Measurements from ENCODE around the gene CYP2A6. TPM values are rescaled to one million over a fixed set of nuclear protein-coding genes. Genes with fewer than 3 reads are reported as not detected.
"Not testable (repeated sequence)": the region's sequence is repeated elsewhere in the genome, so short reads cannot be mapped to it uniquely, and the experiment has no call there.

CYP2A6 gene
- polyA plus RNA-seq, 1 of the 3 experiments (the other 2 are of a cell fraction) = not detected

DNA sequence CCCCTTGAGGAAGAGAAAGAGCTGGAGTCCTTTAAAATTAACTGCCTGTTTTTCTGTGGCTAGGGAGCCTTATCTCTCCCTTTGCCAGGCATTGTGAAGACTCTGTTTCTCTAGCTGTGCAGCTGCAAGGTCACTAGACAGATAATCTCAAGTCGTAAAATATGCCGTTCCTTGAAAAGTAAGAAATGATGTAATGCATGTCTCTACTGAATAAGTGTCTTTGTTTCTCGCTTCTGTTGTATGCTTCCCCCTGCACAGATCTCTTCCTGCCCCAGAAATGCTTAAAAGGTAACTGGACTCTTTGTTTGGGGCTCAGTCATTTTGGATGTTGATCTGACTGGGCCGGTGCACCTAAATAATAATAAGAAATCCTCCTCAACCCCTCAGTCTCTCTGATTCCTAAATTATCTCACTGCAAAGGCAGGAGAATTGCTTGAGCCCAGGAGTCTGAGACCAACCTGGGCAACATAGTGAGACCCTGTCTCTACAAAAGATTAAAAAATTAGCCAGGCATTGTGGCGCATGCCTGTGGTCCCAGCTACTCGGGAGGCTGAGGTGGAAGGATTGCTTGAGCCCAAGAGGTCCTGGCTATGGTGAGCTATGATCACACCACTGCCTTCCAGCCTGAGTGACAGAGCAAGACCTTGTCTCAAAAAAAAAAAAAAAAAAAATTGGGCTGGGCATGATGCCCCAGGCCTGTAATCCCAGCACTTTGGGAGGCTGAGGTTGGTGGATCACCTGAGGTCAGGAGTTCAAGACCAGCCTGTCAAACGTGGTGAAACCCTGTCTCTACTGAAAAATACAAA, 16.3 kb downstream of the CYP2A6 start:
- H3K4me1 ChIP-seq (ENCODE audit: control insufficient read depth in 1 of 2, insufficient read depth in 2 of 2, low read depth in 1 of 2, low read length in 1 of 2); H3K79me2 ChIP-seq (ENCODE audit: insufficient read depth); H3K9ac ChIP-seq; H3K4me2 ChIP-seq; H3K9me3 ChIP-seq; H2AFZ ChIP-seq (ENCODE audit: low read depth); H4K20me1 ChIP-seq (ENCODE audit: insufficient read depth); H3K9me2 ChIP-seq; H3K4me3 ChIP-seq (ENCODE audit: low read depth in 2 of 2, low read length in 1 of 2); H3F3A ChIP-seq (replicated peaks; ENCODE audit: insufficient read depth); H3K27me3 ChIP-seq (ENCODE audit: insufficient read depth); H3K27ac ChIP-seq (ENCODE audit: low read depth in 2 of 2, low read length in 1 of 2); POLR2A ChIA-PET; DNase-seq: not testable (repeated sequence)
- CTCF ChIA-PET = interaction anchor here (2.0 kb wide), 1 partner anchor 15 kb away, joined by 4 read pairs; no protein-coding TSS in a partner anchor
- 74% methylated on average over 7 of the region's 7 CpGs for WGBS (ENCODE audit: low lambda C conversion rate)
- peaks cover 0 to 12% of the 10 kb centered on the region in 2 experiments for H3K36me3 ChIP-seq (replicated peaks in 1 of 2; ENCODE audit: control insufficient read depth in 1 of 2, insufficient read depth in 2 of 2, low read length in 1 of 2)

DNA sequence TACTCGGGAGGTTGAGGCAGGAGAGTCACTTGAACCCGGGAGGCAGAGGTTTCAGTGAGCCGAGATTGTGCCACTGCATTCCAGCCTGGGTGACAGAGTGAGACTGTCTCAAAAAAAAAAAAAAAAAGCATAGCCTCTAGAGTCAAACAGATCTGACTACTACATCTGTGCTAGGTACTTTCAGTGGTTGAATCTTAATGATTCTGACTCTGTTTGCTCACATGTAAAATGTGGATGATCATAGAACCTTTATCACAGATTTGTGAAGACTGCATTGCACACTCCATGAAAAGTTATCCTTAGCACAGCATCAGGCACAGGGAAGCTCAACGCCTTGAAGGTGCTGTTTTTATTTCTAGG, 17.8 kb downstream of the CYP2A6 start:
- H3K9ac ChIP-seq; H2AFZ ChIP-seq (ENCODE audit: low read depth); H3K9me3 ChIP-seq; H3K27ac ChIP-seq (ENCODE audit: low read depth in 2 of 2, low read length in 1 of 2); H4K20me1 ChIP-seq (ENCODE audit: insufficient read depth); H3K27me3 ChIP-seq (ENCODE audit: insufficient read depth); DNase-seq; H3K79me2 ChIP-seq (ENCODE audit: insufficient read depth); H3K4me2 ChIP-seq; H3K4me1 ChIP-seq (ENCODE audit: control insufficient read depth in 1 of 2, insufficient read depth in 2 of 2, low read depth in 1 of 2, low read length in 1 of 2); H3K9me2 ChIP-seq; H3K4me3 ChIP-seq (ENCODE audit: low read depth in 2 of 2, low read length in 1 of 2); H3F3A ChIP-seq (replicated peaks; ENCODE audit: insufficient read depth); POLR2A ChIA-PET: not testable (repeated sequence)
- peaks cover 0 to 15% of the 10 kb centered on the region in 2 experiments for H3K36me3 ChIP-seq (replicated peaks in 1 of 2; ENCODE audit: control insufficient read depth in 1 of 2, insufficient read depth in 2 of 2, low read length in 1 of 2)
- CTCF ChIA-PET = interaction anchor here (2.0 kb wide), 1 partner anchor 13 kb away, joined by 4 read pairs; no protein-coding TSS in a partner anchor
- WGBS (ENCODE audit: low lambda C conversion rate) = 63% methylated on average over 4 of the region's 4 CpGs

DNA sequence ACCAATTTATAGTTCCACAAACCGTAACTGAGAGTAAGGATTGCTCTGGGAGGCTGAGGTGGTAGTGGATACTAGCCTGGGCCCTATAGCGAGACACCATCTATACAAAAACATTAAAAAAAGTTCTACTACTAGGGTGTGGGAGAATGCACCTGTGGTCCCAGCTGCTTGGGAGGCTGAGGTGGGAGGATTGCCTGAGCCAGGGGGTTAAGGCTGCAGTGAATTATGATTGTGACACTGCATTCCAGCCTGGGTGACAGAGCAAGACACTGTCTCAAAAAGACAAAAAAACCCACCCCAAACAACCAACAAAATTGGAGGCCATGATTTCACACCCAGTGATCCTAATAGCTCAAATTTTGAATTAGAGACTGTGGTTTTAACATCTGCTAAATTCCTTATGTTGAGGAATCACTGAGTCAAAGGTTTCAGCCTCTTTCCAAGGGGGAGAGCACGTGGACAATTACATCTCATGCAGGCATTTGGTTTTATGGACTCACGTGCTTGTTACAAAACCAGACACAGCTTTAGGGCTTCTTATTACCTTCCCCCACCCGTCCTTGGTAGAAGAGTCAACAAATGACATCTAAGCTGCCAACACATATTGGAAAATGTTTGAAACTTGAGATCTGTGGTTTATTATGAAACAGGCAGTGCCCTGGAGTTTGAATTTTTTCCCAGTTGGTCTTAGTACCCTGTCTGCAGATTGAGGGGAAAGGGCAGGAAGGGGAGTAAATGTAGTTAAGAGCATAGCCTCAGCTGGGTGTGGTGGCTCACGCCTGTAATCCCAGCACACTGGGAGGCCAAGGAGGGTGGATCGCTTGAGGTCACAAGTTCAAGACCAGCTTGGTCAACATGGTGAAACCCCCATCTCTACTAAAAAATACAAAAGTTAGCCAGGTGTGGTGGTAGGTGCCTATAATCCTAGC, 18.5 kb downstream of the CYP2A6 start:
- Histone ChIP-seq H3K4me3 (ENCODE audit: low read depth in 2 of 2, low read length in 1 of 2) (no peak overlapping the region), H4K20me1 (ENCODE audit: insufficient read depth) (no peaks in the 10 kb centered on the region), H3K9me2 (no peaks in the 10 kb centered on the region), H3K9ac (no peak overlapping the region), H3K27me3 (ENCODE audit: insufficient read depth) (no peaks in the 10 kb centered on the region), H3K36me3 (replicated peaks in 1 of 2; ENCODE audit: control insufficient read depth in 1 of 2, insufficient read depth in 2 of 2, low read length in 1 of 2) (peaks cover 3 to 21% of the 10 kb centered on the region in 2 experiments), H2AFZ (ENCODE audit: low read depth) (no peak overlapping the region), H3K4me2 (no peak overlapping the region), H3F3A (replicated peaks; ENCODE audit: insufficient read depth) (no peaks in the 10 kb centered on the region), H3K79me2 (ENCODE audit: insufficient read depth) (no peaks in the 10 kb centered on the region), H3K27ac (ENCODE audit: low read depth in 2 of 2, low read length in 1 of 2) (no peak overlapping the region), H3K4me1 (ENCODE audit: control insufficient read depth in 1 of 2, insufficient read depth in 2 of 2, low read depth in 1 of 2, low read length in 1 of 2) (no peaks in the 10 kb centered on the region), H3K9me3 (no peaks in the 10 kb centered on the region)
- WGBS (ENCODE audit: low lambda C conversion rate) = 74% methylated on average over 7 of the region's 7 CpGs
- ChIA-PET POLR2A (no interaction called here), CTCF (interaction anchor here (1.0 to 2.0 kb wide), 2 partner anchors 13 to 197 kb away, joined by 4 to 5 read pairs; no protein-coding TSS in a partner anchor)
- DNase-seq = no peak
- TF ChIP-seq FOXM1 (IDR thresholded peaks at IDR 0.05; ENCODE audit: low read depth) (no peak), MEF2A (IDR thresholded peaks at IDR 0.05; ENCODE audit: borderline replicate concordance, low read depth) (no peak), GATA2 (CRISPR knock-in tag; IDR thresholded peaks at IDR 0.05) (no peak), ELF1 (IDR thresholded peaks at IDR 0.05) (no peak), RCOR1 (IDR thresholded peaks at IDR 0.05; ENCODE audit: low read length) (no peak), MXI1 (IDR thresholded peaks at IDR 0.05; ENCODE audit: low read depth, low read length) (no peak), SIN3A (IDR thresholded peaks at IDR 0.05; ENCODE audit: borderline replicate concordance, low read depth, low read length) (no peak), TCF12 (IDR thresholded peaks at IDR 0.05) (no peak), FOSL2 (IDR thresholded peaks at IDR 0.05; ENCODE audit: borderline replicate concordance, low read depth) (no peak), JUND (IDR thresholded peaks at IDR 0.05) (no peak), POLR2AphosphoS5 (IDR thresholded peaks at IDR 0.05; ENCODE audit: low read depth, low read length) (no peak), FOXJ3 (CRISPR knock-in tag; IDR thresholded peaks at IDR 0.05) (no peak), YY1 (IDR thresholded peaks at IDR 0.05; ENCODE audit: low read depth) (no peak), CHD2 (IDR thresholded peaks at IDR 0.05; ENCODE audit: low read length, partially characterized antibody) (no peak), RAD21 (IDR thresholded peaks at IDR 0.05; ENCODE audit: low read length) (no peak)
- TF ChIP-seq, protein P1, sequence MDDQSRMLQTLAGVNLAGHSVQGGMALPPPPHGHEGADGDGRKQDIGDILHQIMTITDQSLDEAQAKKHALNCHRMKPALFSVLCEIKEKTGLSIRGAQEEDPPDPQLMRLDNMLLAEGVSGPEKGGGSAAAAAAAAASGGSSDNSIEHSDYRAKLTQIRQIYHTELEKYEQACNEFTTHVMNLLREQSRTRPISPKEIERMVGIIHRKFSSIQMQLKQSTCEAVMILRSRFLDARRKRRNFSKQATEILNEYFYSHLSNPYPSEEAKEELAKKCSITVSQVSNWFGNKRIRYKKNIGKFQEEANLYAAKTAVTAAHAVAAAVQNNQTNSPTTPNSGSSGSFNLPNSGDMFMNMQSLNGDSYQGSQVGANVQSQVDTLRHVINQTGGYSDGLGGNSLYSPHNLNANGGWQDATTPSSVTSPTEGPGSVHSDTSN (IDR thresholded peaks at IDR 0.05) = no peak
- TF ChIP-seq, protein P2, sequence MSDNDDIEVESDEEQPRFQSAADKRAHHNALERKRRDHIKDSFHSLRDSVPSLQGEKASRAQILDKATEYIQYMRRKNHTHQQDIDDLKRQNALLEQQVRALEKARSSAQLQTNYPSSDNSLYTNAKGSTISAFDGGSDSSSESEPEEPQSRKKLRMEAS (IDR thresholded peaks at IDR 0.05; ENCODE audit: low read depth) = no peak
- TF ChIP-seq, protein P3, sequence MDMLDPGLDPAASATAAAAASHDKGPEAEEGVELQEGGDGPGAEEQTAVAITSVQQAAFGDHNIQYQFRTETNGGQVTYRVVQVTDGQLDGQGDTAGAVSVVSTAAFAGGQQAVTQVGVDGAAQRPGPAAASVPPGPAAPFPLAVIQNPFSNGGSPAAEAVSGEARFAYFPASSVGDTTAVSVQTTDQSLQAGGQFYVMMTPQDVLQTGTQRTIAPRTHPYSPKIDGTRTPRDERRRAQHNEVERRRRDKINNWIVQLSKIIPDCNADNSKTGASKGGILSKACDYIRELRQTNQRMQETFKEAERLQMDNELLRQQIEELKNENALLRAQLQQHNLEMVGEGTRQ (IDR thresholded peaks at IDR 0.05; ENCODE audit: borderline replicate concordance, low read depth, low read length) = no peak

All from SK-N-SH (cell line).